ENCODE results near the gene MAD1L1. TPM values are rescaled to one million over a fixed set of nuclear protein-coding genes. Genes with fewer than 3 reads are reported as not detected.

Gene MAD1L1
- total and polyA plus RNA-seq, 2 donors (not counting 1 experiment from before 2014, with no cell fraction given): 9.8 to 29.4 TPM

DNA sequence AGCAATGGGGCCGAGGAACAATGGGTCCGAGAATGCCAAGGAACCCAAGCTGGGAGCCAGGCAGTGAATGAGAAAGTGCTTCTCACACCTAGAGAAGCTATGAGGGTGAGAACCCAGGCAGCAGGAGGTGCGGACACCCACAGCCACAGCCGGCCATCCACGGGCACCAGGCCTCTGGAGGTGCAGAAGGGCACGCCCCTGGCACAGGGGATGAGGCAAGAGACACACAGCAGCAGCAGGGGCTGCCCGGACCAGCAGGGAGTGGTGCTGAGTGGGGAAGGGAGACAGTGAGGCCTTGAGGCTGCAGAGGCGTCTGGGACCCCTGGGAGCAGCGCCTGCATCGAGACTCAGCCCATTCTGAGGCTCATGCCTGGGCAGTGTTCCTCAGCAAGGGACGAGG lies 135.3 kb downstream of the MAD1L1 start:
- Histone ChIP-seq H3K4me2 (ENCODE audit: extremely low read depth, insufficient read depth, low read length) (no peak overlapping the region), H4K20me1 (ENCODE audit: control insufficient read depth, extremely low read depth, insufficient read depth, low read length) (no peaks in the 10 kb centered on the region), H3K4me1 (ENCODE audit: control insufficient read depth, extremely low read depth, insufficient read depth, low read length) (peaks cover 4% of the 10 kb centered on the region), H3K9me3 (ENCODE audit: control insufficient read depth, insufficient read depth, low read depth, low read length) (no peaks in the 10 kb centered on the region), H3K36me3 (ENCODE audit: control insufficient read depth, insufficient read depth, low read length) (no peaks in the 10 kb centered on the region), H3K27me3 (ENCODE audit: control insufficient read depth, insufficient read depth, low read length) (no peaks in the 10 kb centered on the region), H3K27ac (ENCODE audit: insufficient read depth, low read length) (no peak overlapping the region), H2AFZ (ENCODE audit: low read length) (no peak overlapping the region), H3K79me2 (ENCODE audit: control insufficient read depth, insufficient read depth, low read length) (peaks cover 3% of the 10 kb centered on the region), H3K4me3 (replicated peaks in 1 of 4; ENCODE audit: control extremely low read depth in 1 of 4, insufficient read depth in 1 of 4, low read depth in 3 of 4, low read length in 4 of 4) (no peak overlapping the region), H3K9ac (ENCODE audit: insufficient read depth, low read length) (no peak overlapping the region)
- TF ChIP-seq, protein P1, sequence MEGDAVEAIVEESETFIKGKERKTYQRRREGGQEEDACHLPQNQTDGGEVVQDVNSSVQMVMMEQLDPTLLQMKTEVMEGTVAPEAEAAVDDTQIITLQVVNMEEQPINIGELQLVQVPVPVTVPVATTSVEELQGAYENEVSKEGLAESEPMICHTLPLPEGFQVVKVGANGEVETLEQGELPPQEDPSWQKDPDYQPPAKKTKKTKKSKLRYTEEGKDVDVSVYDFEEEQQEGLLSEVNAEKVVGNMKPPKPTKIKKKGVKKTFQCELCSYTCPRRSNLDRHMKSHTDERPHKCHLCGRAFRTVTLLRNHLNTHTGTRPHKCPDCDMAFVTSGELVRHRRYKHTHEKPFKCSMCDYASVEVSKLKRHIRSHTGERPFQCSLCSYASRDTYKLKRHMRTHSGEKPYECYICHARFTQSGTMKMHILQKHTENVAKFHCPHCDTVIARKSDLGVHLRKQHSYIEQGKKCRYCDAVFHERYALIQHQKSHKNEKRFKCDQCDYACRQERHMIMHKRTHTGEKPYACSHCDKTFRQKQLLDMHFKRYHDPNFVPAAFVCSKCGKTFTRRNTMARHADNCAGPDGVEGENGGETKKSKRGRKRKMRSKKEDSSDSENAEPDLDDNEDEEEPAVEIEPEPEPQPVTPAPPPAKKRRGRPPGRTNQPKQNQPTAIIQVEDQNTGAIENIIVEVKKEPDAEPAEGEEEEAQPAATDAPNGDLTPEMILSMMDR (conservative IDR thresholded peaks at IDR 0.05 in 1 of 2, IDR thresholded peaks at IDR 0.05 in 1 of 2; ENCODE audit: low read depth in 1 of 2, low read length in 2 of 2): no peak
- TF ChIP-seq EZH2 (IDR thresholded peaks at IDR 0.05; ENCODE audit: low read length, missing control alignments): no peak
- no peak for DNase-seq (ENCODE audit: low read depth in 2 of 2)

DNA sequence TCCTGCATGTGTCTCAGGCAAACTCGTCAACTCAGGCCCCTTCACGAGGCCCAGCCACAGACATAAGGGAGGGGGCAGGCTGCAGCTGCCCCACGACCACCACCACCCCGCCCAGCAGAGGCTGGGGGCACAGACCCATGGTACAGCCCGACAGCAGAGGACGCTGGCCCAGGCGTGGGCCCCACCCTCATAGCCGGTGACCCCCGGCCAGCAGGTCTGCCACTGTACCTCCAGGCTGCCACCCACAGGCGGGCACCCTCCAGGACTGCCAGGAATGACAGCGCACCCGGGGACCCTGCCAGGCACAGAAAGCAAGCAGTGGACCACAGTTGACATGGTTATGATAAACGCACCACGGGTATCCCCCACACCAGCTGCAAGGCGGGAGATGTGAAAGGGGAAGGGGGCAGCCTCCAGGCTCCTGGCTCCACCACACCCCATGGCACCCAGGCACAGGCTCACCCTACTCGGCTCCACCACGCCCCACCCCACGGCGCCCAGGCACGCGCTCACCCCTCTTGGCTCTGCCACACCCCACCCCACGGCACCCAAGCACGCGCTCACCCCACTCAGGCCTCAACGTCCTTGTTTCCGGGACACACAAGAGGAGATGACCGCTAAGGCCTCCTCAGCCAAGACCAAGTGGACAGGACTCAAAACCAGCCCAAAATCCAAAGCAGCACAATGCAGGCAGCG lies 135.9 kb downstream of the MAD1L1 start:
- TF ChIP-seq EZH2 (IDR thresholded peaks at IDR 0.05; ENCODE audit: low read length, missing control alignments): no peak
- TF ChIP-seq, protein P1 (conservative IDR thresholded peaks at IDR 0.05 in 1 of 2, IDR thresholded peaks at IDR 0.05 in 1 of 2; ENCODE audit: low read depth in 1 of 2, low read length in 2 of 2): no peak
- H4K20me1 ChIP-seq (ENCODE audit: control insufficient read depth, extremely low read depth, insufficient read depth, low read length): no peaks in the 10 kb centered on the region
- no peak overlapping the region for H3K9ac ChIP-seq (ENCODE audit: insufficient read depth, low read length)
- no peaks in the 10 kb centered on the region for H3K79me2 ChIP-seq (ENCODE audit: control insufficient read depth, insufficient read depth, low read length)
- H3K4me3 ChIP-seq (replicated peaks in 1 of 4; ENCODE audit: control extremely low read depth in 1 of 4, insufficient read depth in 1 of 4, low read depth in 3 of 4, low read length in 4 of 4): no peak overlapping the region
- no peak overlapping the region for H3K27ac ChIP-seq (ENCODE audit: insufficient read depth, low read length)
- DNase-seq (ENCODE audit: low read depth in 2 of 2): no peak
- no peaks in the 10 kb centered on the region for H3K36me3 ChIP-seq (ENCODE audit: control insufficient read depth, insufficient read depth, low read length)
- no peak overlapping the region for H3K4me2 ChIP-seq (ENCODE audit: extremely low read depth, insufficient read depth, low read length)
- H3K9me3 ChIP-seq (ENCODE audit: control insufficient read depth, insufficient read depth, low read depth, low read length): no peaks in the 10 kb centered on the region
- peaks cover 4% of the 10 kb centered on the region for H3K4me1 ChIP-seq (ENCODE audit: control insufficient read depth, extremely low read depth, insufficient read depth, low read length)
- no peaks in the 10 kb centered on the region for H3K27me3 ChIP-seq (ENCODE audit: control insufficient read depth, insufficient read depth, low read length)
- H2AFZ ChIP-seq (ENCODE audit: low read length): no peak overlapping the region

DNA sequence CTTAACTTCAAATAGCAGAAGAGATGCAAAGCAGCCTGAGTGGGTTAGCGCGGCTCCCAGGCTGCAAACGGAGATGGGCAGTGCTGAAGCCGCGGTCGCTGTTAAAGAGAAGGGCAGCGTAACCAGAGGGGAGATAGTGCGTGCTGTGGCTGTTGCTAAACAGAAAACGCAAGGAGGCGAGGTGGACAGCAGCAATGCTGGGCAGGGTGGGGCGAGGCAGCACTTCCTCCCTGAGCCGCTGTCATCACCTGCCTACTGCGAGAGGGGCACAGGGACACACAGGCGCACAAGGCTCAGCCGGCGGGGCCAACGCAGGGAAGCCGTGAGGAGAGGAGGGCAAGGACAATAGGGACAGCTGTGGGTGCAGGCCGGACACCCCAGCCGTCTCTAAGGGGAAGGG lies 137.3 kb downstream of the MAD1L1 start:
- no peaks in the 10 kb centered on the region for H3K79me2 ChIP-seq (ENCODE audit: control insufficient read depth, insufficient read depth, low read length)
- H3K4me2 ChIP-seq (ENCODE audit: extremely low read depth, insufficient read depth, low read length): no peak overlapping the region
- H3K9ac ChIP-seq (ENCODE audit: insufficient read depth, low read length): no peak overlapping the region
- no peak overlapping the region for H2AFZ ChIP-seq (ENCODE audit: low read length)
- TF ChIP-seq EZH2 (IDR thresholded peaks at IDR 0.05; ENCODE audit: low read length, missing control alignments): no peak
- TF ChIP-seq, protein P1 (conservative IDR thresholded peaks at IDR 0.05 in 1 of 2, IDR thresholded peaks at IDR 0.05 in 1 of 2; ENCODE audit: low read depth in 1 of 2, low read length in 2 of 2): no peak
- no peaks in the 10 kb centered on the region for H3K9me3 ChIP-seq (ENCODE audit: control insufficient read depth, insufficient read depth, low read depth, low read length)
- H4K20me1 ChIP-seq (ENCODE audit: control insufficient read depth, extremely low read depth, insufficient read depth, low read length): no peaks in the 10 kb centered on the region
- no peaks in the 10 kb centered on the region for H3K27me3 ChIP-seq (ENCODE audit: control insufficient read depth, insufficient read depth, low read length)
- no peak overlapping the region for H3K4me3 ChIP-seq (replicated peaks in 1 of 4; ENCODE audit: control extremely low read depth in 1 of 4, insufficient read depth in 1 of 4, low read depth in 3 of 4, low read length in 4 of 4)
- DNase-seq (ENCODE audit: low read depth in 2 of 2): no peak
- H3K27ac ChIP-seq (ENCODE audit: insufficient read depth, low read length): no peak overlapping the region
- no peaks in the 10 kb centered on the region for H3K36me3 ChIP-seq (ENCODE audit: control insufficient read depth, insufficient read depth, low read length)
- peaks cover 4% of the 10 kb centered on the region for H3K4me1 ChIP-seq (ENCODE audit: control insufficient read depth, extremely low read depth, insufficient read depth, low read length)

Measured in fibroblast of lung (primary cell).